GM12865 (cell line): ENCODE results near the gene ARHGEF40.

Experiments
- DNase-seq: peaks from one replicate; pipeline ENCODE4 v3.0.0; 2010; ENCODE audit warnings: low read depth
- H3K4me3 ChIP-seq: 2 replicates; pipeline ENCODE4 v1.5.1; 2011; ENCODE audit warnings: mild to moderate bottlenecking, low read depth, low read length, control low read depth
- CTCF ChIP-seq: IDR thresholded peaks from 2 replicates; pipeline ENCODE4 v1.5.1; 2011; ENCODE audit warnings: low read length, control low read depth, low read depth, inconsistent platforms; ENCODE audit not compliant: insufficient read depth; ENCODE audit errors: missing control alignments

The ARHGEF40 gene

DNA sequence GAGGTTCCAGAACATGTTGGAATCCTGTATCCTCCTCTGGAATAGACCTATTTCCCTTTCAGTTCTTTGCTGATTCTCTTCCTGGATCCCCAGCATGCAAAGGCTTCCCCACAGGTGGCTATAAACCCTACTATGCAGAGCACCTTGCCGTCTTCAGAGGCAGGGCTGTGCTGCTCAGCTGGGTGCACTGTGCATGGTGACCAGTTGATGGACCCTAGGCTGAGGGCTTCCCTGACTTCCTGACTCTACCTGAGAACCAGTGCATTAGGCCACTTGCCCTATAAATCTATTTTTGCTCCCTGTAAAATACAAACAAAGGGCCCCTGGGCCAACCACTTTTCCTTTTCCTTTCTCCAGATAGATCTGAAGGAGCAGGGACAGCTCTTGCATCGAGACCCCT is 14.3 kb downstream of the ARHGEF40 start:
- no peak for DNase-seq
- TF ChIP-seq CTCF, result no peak
- no peak overlapping the region for H3K4me3 ChIP-seq

GRCh38 chr14:21084998-21085853 is 15.1 kb downstream of the ARHGEF40 start:
- H3K4me3 ChIP-seq, result no peak overlapping the region
- no peak for TF ChIP-seq CTCF
- DNase-seq, result no peak

DNA sequence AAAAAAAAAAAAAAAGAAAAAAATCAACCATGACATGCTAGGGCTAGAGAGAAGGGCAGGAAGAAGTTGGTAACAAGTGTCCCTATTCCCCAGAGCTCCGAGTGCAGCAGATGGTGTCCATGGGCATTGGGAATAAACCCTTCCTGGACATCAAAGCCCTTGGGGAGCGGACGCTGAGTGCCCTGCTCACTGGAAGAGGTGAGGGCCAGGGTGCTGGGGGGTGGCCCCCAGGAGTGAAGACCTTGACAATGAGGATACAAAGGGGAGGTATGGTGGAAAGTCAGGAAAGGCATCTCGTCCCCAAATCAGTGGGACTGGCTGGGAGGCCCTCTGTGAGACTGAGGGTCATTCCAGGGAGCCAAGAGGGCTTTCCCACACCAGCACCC is 16.8 kb downstream of the ARHGEF40 start:
- H3K4me3 ChIP-seq, result no peak overlapping the region
- no peak for TF ChIP-seq CTCF

GRCh38 chr14:21087294-21088091 is 17.4 kb downstream of the ARHGEF40 start:
- TF ChIP-seq CTCF, result no peak
- H3K4me3 ChIP-seq, result no peak overlapping the region
- DNase-seq, result peak; percentile 78

More for the DNA sequence above, 16.8 kb downstream of the ARHGEF40 start:
- no peak for DNase-seq

GRCh38 chr14:21088687-21089086 is 18.6 kb downstream of the ARHGEF40 start:
- DNase-seq, result no peak
- TF ChIP-seq CTCF, result no peak
- H3K4me3 ChIP-seq, result no peak overlapping the region

DNA sequence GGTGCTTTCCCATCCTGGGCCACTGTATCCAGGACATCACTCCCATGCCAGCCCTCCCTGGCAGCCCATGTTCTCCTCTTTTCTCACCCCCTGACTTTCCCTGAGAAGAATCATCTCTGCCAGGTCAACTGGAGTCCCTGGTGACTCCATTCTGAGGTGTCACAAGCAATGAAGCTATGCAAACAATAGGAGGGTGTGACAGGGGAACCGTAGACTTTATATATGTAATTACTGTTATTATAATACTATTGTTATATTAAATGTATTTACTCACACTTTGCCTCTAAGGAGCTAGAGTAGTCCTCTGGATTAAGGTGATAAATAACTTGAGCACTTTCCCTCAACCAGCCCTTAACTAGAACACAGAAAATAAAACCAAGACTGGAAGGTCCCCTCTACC is 19.2 kb downstream of the ARHGEF40 start:
- TF ChIP-seq CTCF, result no peak
- no peak for DNase-seq
- no peak overlapping the region for H3K4me3 ChIP-seq
